G401.6 (cell line): ENCODE measurements around the gene ZFAND3.
A peak's percentile ranks its signal among the peaks of the same experiment; 100 is the strongest.

Experiments
- FAIRE-seq: peaks from 2 replicates; lab custom pipeline; 2012; peaks lifted over from hg19 to GRCh38; lab: Jason Lieb, UNC

Gene ZFAND3

GRCh38 chr6:37827603-37828265 is 8.2 kb downstream of the ZFAND3 start:
- FAIRE-seq, result no peak

- no peak for FAIRE-seq
These were observed 10.7 kb downstream of the ZFAND3 start for GRCh38 chr6:37830225-37830624.

- no peak for FAIRE-seq
These were observed 11.9 kb downstream of the ZFAND3 start for GRCh38 chr6:37831457-37831856.

GRCh38 chr6:37835923-37836322 is 16.4 kb downstream of the ZFAND3 start:
- no peak for FAIRE-seq

- FAIRE-seq, result no peak
These were observed 18.8 kb downstream of the ZFAND3 start for GRCh38 chr6:37838219-37838921.

- FAIRE-seq, result no peak
These were observed 20.8 kb downstream of the ZFAND3 start for GRCh38 chr6:37840143-37840939.

- no peak for FAIRE-seq
These were observed 21.4 kb downstream of the ZFAND3 start for GRCh38 chr6:37840940-37841300.

- FAIRE-seq, result no peak
These were observed 25.7 kb downstream of the ZFAND3 start for GRCh38 chr6:37845026-37845911.

GRCh38 chr6:37845930-37846329 is 26.4 kb downstream of the ZFAND3 start:
- no peak for FAIRE-seq

GRCh38 chr6:37847704-37848103 is 28.2 kb downstream of the ZFAND3 start:
- no peak for FAIRE-seq

- FAIRE-seq, result no peak
These were observed 28.8 kb downstream of the ZFAND3 start for GRCh38 chr6:37848371-37848770.

GRCh38 chr6:37850260-37850659 is 30.7 kb downstream of the ZFAND3 start:
- FAIRE-seq, result no peak

GRCh38 chr6:37850728-37851285 is 31.3 kb downstream of the ZFAND3 start:
- FAIRE-seq, result no peak

GRCh38 chr6:37851997-37852524 is 32.5 kb downstream of the ZFAND3 start:
- no peak for FAIRE-seq

- FAIRE-seq, result no peak
These were observed 36.8 kb downstream of the ZFAND3 start for GRCh38 chr6:37856285-37856684.

GRCh38 chr6:37858363-37858762 is 38.8 kb downstream of the ZFAND3 start:
- FAIRE-seq, result no peak

GRCh38 chr6:37860226-37860839 is 40.8 kb downstream of the ZFAND3 start:
- FAIRE-seq, result peak; percentile 63

- no peak for FAIRE-seq
These were observed 41.9 kb downstream of the ZFAND3 start for GRCh38 chr6:37861452-37861851.

- no peak for FAIRE-seq
These were observed 42.9 kb downstream of the ZFAND3 start for GRCh38 chr6:37862430-37862829.

- FAIRE-seq, result no peak
These were observed 43.5 kb downstream of the ZFAND3 start for GRCh38 chr6:37862992-37863391.

- FAIRE-seq, result no peak
These were observed 44.7 kb downstream of the ZFAND3 start for GRCh38 chr6:37864250-37864649.
